HCT116 (cell line): ENCODE data around the gene NBPF26. TPM values are rescaled to one million over a fixed set of nuclear protein-coding genes. Genes with fewer than 3 reads are reported as not detected.
"Not testable (repeated sequence)": the region's sequence is repeated elsewhere in the genome, so short reads cannot be mapped to it uniquely, and the experiment has no call there.

Experiments
- ATAC-seq: fragments of 200-7000 bp; cut with Tn5 transposase; 2 replicates; pipeline ENCODE4 v1.9.1; 2020; ENCODE audit warnings: mild to moderate bottlenecking, moderate library complexity
- Bru-seq: library from RNA; stranded (reverse); fragments of 400-500 nt; gene quantifications from one replicate; lab custom pipeline; 2021; lab: Mats Ljungman, UMichigan
- BruChase-seq, 2 experiments: library from RNA; stranded (reverse); fragments of 400-500 nt; gene quantifications; one replicate each; lab custom pipeline; 2021; lab: Mats Ljungman, UMichigan
- BruUV-seq: library from RNA; stranded (reverse); fragments of 400-500 nt; replicated peaks from 2 replicates; lab custom pipeline; 2021; lab: Mats Ljungman, UMichigan
- CTCF ChIA-PET: fragments of 300-600 bp; sonication (Branson Sonifier 250); formaldehyde crosslinking; loops from one replicate; lab custom pipeline; 2021; ENCODE audit warnings: antibody characterized with exemption; lab: Charles Lee
- POLR2A ChIA-PET: fragments of 300-600, 350-600 bp; sonication (Branson Sonifier 250); formaldehyde crosslinking; loops from one replicate; lab custom pipeline; 2021; ENCODE audit warnings: antibody characterized with exemption; lab: Charles Lee
- RAD21 ChIA-PET, 2 experiments: fragments of 300-600 bp; sonication (Branson Sonifier 250); formaldehyde crosslinking; loops; one replicate each; lab custom pipeline; 2023; ENCODE audit warnings: low total read pairs in 2 of 2; ENCODE audit not compliant: uncharacterized antibody in 2 of 2, unreplicated experiment in 2 of 2, low non-redundant PET in 1 of 2; lab: Charles Lee
- DNase-seq: peaks from one replicate; pipeline ENCODE4 v3.0.0-alpha.2; 2010; ENCODE audit warnings: low read depth, low spot score
- H2AFZ ChIP-seq: fragments of 200-600 bp; shearing (Covaris generic), sonication (generic); 2 replicates; pipeline ENCODE4 v1.6.1; 2017; ENCODE audit warnings: low read depth, mixed run types, mixed read lengths, antibody characterized with exemption, low read length; ENCODE audit not compliant: poor library complexity, severe bottlenecking
- H3K27ac ChIP-seq: 2 replicates; pipeline ENCODE4 v1.5.1; 2012; ENCODE audit warnings: low read depth, low read length
- H3K27me3 ChIP-seq: fragments of 200-600 bp; sonication (generic); 2 replicates; pipeline ENCODE4 v1.6.1; 2016; ENCODE audit warnings: mixed run types, low read length, mixed read lengths; ENCODE audit not compliant: insufficient read depth
- H3K36me3 ChIP-seq, 2 experiments: fragments of 200-500 bp in 1 of 2; fragments of 200-600 bp in 1 of 2; sonication (Bioruptor generic) in 1 of 2; sonication (generic) in 1 of 2; 2 replicates each; pipeline versions ENCODE4 v1.5.1 to v1.6.1; 2014 to 2016; ENCODE audit warnings: low read length in 2 of 2, inconsistent platforms in 1 of 2, mixed read lengths in 1 of 2, mixed run types in 1 of 2; ENCODE audit not compliant: insufficient read depth in 2 of 2, control insufficient read depth in 1 of 2
- H3K4me1 ChIP-seq, 2 experiments: fragments of 200-600 bp in 1 of 2; sonication (generic) in 1 of 2; 2 replicates each; pipeline versions ENCODE4 v1.5.1 to v1.6.1; 2012 to 2017; ENCODE audit warnings: low read length in 2 of 2, inconsistent platforms in 1 of 2, mild to moderate bottlenecking in 1 of 2, mixed read lengths in 1 of 2, mixed run types in 1 of 2, moderate library complexity in 1 of 2; ENCODE audit not compliant: insufficient read depth in 2 of 2, control insufficient read depth in 1 of 2
- H3K4me2 ChIP-seq: fragments of 200-600 bp; sonication (generic); 2 replicates; pipeline ENCODE4 v1.6.1; 2017; ENCODE audit warnings: mixed run types, low read length, mixed read lengths
- H3K4me3 ChIP-seq, 2 experiments: fragments of 200-600 bp in 1 of 2; sonication (generic) in 1 of 2; replicated peaks in 1 of 2; 2 replicates each; pipeline ENCODE4 v1.5.1; 2011 to 2016; ENCODE audit warnings: low read length in 2 of 2, control low read depth in 1 of 2, low read depth in 1 of 2, mild to moderate bottlenecking in 1 of 2, mixed read lengths in 1 of 2, mixed run types in 1 of 2
- H3K79me2 ChIP-seq: fragments of 200-600 bp; sonication (generic); 2 replicates; pipeline ENCODE4 v1.6.1; 2017; ENCODE audit warnings: mild to moderate bottlenecking, mixed run types, low read length, moderate library complexity, mixed read lengths; ENCODE audit not compliant: insufficient read depth
- H3K9ac ChIP-seq: fragments of 200-600 bp; sonication (generic); 2 replicates; pipeline ENCODE4 v1.6.1; 2016; ENCODE audit warnings: low read length, mixed read lengths
- H3K9me2 ChIP-seq: fragments of 200-600 bp; sonication (generic), shearing (Covaris generic); 2 replicates; pipeline ENCODE4 v1.6.1; 2017; ENCODE audit warnings: mixed run types, mild to moderate bottlenecking, moderate library complexity; ENCODE audit not compliant: insufficient read depth
- H3K9me3 ChIP-seq, 2 experiments: fragments of 200-500 bp in 1 of 2; fragments of 200-600 bp in 1 of 2; sonication (Bioruptor generic) in 1 of 2; sonication (generic) in 1 of 2; 2 replicates each; pipeline ENCODE4 v1.6.1; 2014 to 2017; ENCODE audit warnings: low read length in 2 of 2, mixed read lengths in 2 of 2, inconsistent platforms in 1 of 2, low read depth in 1 of 2, mild to moderate bottlenecking in 1 of 2, mixed run types in 1 of 2, moderate library complexity in 1 of 2; ENCODE audit not compliant: control insufficient read depth in 1 of 2, insufficient read depth in 1 of 2
- H4K20me1 ChIP-seq: fragments of 200-600 bp; sonication (generic), shearing (Covaris generic); 2 replicates; pipeline ENCODE4 v1.6.1; 2017; ENCODE audit warnings: mixed run types, mild to moderate bottlenecking, moderate library complexity; ENCODE audit not compliant: insufficient read depth
- SIN3A ChIP-seq: IDR thresholded peaks from 2 replicates; pipeline ENCODE4 v1.6.1; 2012; ENCODE audit warnings: low read depth
- intact Hi-C: fragments of 100-400 bp; cut with micrococcal nuclease; formaldehyde crosslinking; loops from 2 replicates; pipeline ENCODE4 v1.10.0; 2022
- long read RNA-seq: library from polyadenylated mRNA; unstranded; transcript quantifications from one replicate; pipeline ENCODE4 v2.0.0, GENCODE V29; 2021; ENCODE audit not compliant: unreplicated experiment
- polyA plus RNA-seq: library from polyadenylated mRNA; unstranded; fragments of >200 nt; gene quantifications from 2 replicates; pipeline ENCODE4 v1.2.1, GENCODE V29; 2012; ENCODE audit warnings: missing spikeins
- total RNA-seq: library from RNA; stranded (reverse); gene quantifications from one replicate; pipeline ENCODE4 v1.2.1, GENCODE V29; 2021; ENCODE audit not compliant: unreplicated experiment

NBPF26 gene
- total RNA-seq (15.8 TPM), Bru-seq, nascent RNA (percentile 71 among the genes with signal in this experiment), BruChase-seq, experiment 1, labeled RNA remaining after a 6-hour chase (percentile 54 among the genes with signal in this experiment), BruChase-seq, experiment 2, labeled RNA remaining after a 2-hour chase (percentile 61 among the genes with signal in this experiment)
- 12.9 and 13.5 TPM in 2 replicates for polyA plus RNA-seq
- long read RNA-seq, partial matches to known transcripts = 4 of 5 reads
- long read RNA-seq, other reads (novel, unspliced or antisense) = 1 of 5 reads

DNA sequence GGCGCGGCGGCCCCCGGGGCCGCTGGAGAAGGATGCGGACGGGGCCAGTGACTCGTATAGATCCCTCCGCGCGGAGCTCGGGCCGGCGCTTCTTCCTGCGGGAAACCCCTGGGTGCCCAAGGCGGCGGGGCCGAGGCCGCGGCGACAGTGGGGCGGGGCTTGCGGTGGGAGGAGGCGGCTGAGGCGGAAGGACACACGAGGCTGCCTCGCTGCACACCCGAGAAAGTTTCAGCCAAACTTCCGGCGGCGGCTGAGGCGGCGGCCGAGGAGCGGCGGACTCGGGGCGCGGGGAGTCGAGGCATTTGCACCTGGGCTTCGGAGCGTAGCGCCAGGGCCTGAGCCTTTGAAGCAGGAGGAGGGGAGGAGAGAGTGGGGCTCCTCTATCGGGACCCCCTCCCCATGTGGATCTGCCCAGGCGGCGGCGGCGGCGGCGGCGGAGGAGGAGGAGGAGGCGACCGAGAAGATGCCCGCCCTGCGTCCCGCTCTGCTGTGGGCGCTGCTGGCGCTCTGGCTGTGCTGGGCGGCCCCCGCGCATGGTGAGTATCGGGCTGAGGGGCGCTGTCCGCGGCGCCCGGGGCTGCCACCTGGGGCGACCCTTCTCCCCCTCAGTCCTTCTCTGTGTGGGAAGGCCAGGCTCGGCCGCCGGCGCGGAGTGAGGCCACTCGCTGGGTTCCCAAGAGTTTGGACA, at the start of gene NBPF26:
Gene NBPF26 (plus strand): TSS at position 231 of the 688 bp plus-strand sequence.
- DNase-seq (peak; percentile 48), ATAC-seq (peak; percentile 99)
- H3K4me2 ChIP-seq = peak within 1 kb of the TSS; percentile 70
- H3K79me2 ChIP-seq, H3K9me2 ChIP-seq, RAD21 ChIA-PET, BruUV-seq, H3K36me3 ChIP-seq, intact Hi-C loops, H3K4me1 ChIP-seq, H3K27me3 ChIP-seq, H4K20me1 ChIP-seq, H2AFZ ChIP-seq, POLR2A ChIA-PET, H3K9me3 ChIP-seq, CTCF ChIA-PET: not testable (repeated sequence)
- peak within 1 kb of the TSS; percentile 75 for H3K9ac ChIP-seq
- H3K4me3 ChIP-seq = peak within 1 kb of the TSS; percentile 59 to 64
- 0 out of 2 replicates have a peak, but pooled peaks have one; percentile 37 for TF ChIP-seq SIN3A
- peak within 1 kb of the TSS; percentile 59; the same call in 1 of the 2 replicates for H3K27ac ChIP-seq

DNA sequence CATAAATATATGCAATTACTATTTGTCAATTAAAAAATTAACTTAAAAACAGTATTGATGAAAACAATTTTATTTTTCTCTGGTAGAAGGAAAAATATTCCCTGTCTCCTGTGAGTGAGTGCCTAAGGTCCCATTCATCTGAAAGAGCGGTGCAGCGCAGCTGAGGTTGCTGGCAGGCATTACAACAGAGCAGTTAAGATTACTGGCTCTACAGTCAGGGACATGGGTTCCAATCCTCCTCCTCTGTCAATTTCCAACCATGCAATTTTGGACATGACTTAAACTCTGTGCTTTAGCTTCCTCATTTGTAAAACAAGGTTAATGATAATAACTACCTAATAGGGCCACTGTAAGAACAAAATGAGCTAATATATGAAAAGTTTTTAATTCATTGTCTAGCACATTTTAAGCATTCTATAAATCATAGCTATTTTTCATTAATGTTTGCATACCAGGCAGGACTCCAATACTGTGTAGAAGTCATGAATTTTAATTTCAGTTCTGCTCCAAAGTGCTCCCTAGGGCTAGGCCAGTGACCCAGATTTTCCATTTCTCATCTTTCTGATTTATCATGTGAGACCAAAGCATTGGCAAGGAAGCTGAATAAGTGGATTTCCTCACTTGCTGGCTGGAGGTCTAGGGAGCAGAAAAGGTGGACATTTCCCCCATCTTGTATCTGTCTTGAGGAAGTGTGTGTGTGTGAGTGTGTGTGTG, 43.5 kb upstream of the NBPF26 start:
- H3K4me3 ChIP-seq, DNase-seq, H3K4me2 ChIP-seq, H3K27ac ChIP-seq, H4K20me1 ChIP-seq, H3K9me2 ChIP-seq, CTCF ChIA-PET, H3K27me3 ChIP-seq, H3K36me3 ChIP-seq, H3K4me1 ChIP-seq, intact Hi-C loops, RAD21 ChIA-PET, H3K9me3 ChIP-seq, H3K79me2 ChIP-seq, H3K9ac ChIP-seq, ATAC-seq, POLR2A ChIA-PET, H2AFZ ChIP-seq, BruUV-seq: not testable (repeated sequence)

DNA sequence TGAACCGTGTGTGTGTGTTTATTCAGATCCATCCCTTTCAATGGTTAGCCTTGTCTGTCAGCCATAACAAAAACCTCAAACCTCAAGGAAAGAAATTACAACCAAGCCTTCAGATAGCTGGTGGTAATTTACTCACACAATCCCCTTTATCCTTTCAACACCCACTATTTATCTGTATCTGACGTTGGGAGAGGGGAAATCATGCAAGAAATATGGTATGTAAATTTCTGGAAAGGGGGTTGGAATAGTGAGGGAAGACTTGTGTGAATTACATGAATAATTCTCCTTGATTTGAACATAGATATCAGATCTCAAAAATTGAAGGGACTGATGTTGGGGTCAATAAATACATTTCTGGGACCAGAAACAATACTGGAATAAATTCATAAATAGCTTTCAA, 42.8 kb upstream of the NBPF26 start:
- H3K4me3 ChIP-seq, H3K9ac ChIP-seq, BruUV-seq, H3K4me1 ChIP-seq, ATAC-seq, H2AFZ ChIP-seq, intact Hi-C loops, H3K27me3 ChIP-seq, RAD21 ChIA-PET, H4K20me1 ChIP-seq, H3K4me2 ChIP-seq, H3K79me2 ChIP-seq, H3K36me3 ChIP-seq, H3K9me2 ChIP-seq, DNase-seq, H3K27ac ChIP-seq, H3K9me3 ChIP-seq, POLR2A ChIA-PET, CTCF ChIA-PET: not testable (repeated sequence)

- H3K9me3 ChIP-seq, RAD21 ChIA-PET, H3K27me3 ChIP-seq, CTCF ChIA-PET, H3K4me3 ChIP-seq, H3K9me2 ChIP-seq, H3K36me3 ChIP-seq, H3K4me1 ChIP-seq, H4K20me1 ChIP-seq, H3K4me2 ChIP-seq, H2AFZ ChIP-seq, H3K79me2 ChIP-seq, H3K27ac ChIP-seq, DNase-seq, H3K9ac ChIP-seq, intact Hi-C loops, POLR2A ChIA-PET, BruUV-seq: not testable (repeated sequence)
- ATAC-seq = peak; percentile 81
Measured at GRCh38 chr1:120684397-120684796, 39.3 kb upstream of the NBPF26 start.
